ENCODE data around the gene FMN2.

Gene FMN2

GRCh38 chr1:240496356-240496755, 404.7 kb downstream of the FMN2 start:
- DNase-seq (ENCODE audit: low spot score) = no peak

GRCh38 chr1:240496941-240497340, 405.3 kb downstream of the FMN2 start:
- DNase-seq (ENCODE audit: low spot score) = no peak

GRCh38 chr1:240497908-240498307, 406.2 kb downstream of the FMN2 start:
- DNase-seq (ENCODE audit: low spot score) = no peak

- no peak for DNase-seq (ENCODE audit: low spot score)
These were observed 406.7 kb downstream of the FMN2 start for GRCh38 chr1:240498335-240498734.

GRCh38 chr1:240499012-240499411, 407.3 kb downstream of the FMN2 start:
- no peak for DNase-seq (ENCODE audit: low spot score)

GRCh38 chr1:240500647-240501046, 409.0 kb downstream of the FMN2 start:
- peak; percentile 40 for DNase-seq (ENCODE audit: low spot score)

GRCh38 chr1:240501115-240501514, 409.4 kb downstream of the FMN2 start:
- no peak for DNase-seq (ENCODE audit: low spot score)

- DNase-seq (ENCODE audit: low spot score) = no peak
These were observed 411.4 kb downstream of the FMN2 start for GRCh38 chr1:240503036-240503435.

- no peak for DNase-seq (ENCODE audit: low spot score)
These were observed 411.9 kb downstream of the FMN2 start for GRCh38 chr1:240503558-240503957.

GRCh38 chr1:240506176-240506575, 414.5 kb downstream of the FMN2 start:
- no peak for DNase-seq (ENCODE audit: low spot score)

- no peak for DNase-seq (ENCODE audit: low spot score)
These were observed 416.5 kb downstream of the FMN2 start for GRCh38 chr1:240508201-240508600.

- DNase-seq (ENCODE audit: low spot score) = no peak
These were observed 417.3 kb downstream of the FMN2 start for GRCh38 chr1:240508950-240509349.

GRCh38 chr1:240511789-240512188, 420.1 kb downstream of the FMN2 start:
- no peak for DNase-seq (ENCODE audit: low spot score)

GRCh38 chr1:240515505-240515904, 423.8 kb downstream of the FMN2 start:
- DNase-seq (ENCODE audit: low spot score) = no peak

- no peak for DNase-seq (ENCODE audit: low spot score)
These were observed 424.4 kb downstream of the FMN2 start for GRCh38 chr1:240516069-240516468.

GRCh38 chr1:240517891-240518290, 426.2 kb downstream of the FMN2 start:
- no peak for DNase-seq (ENCODE audit: low spot score)

GRCh38 chr1:240522122-240522822, 430.6 kb downstream of the FMN2 start:
- DNase-seq (ENCODE audit: low spot score) = no peak

GRCh38 chr1:240524356-240525069, 432.8 kb downstream of the FMN2 start:
- DNase-seq (ENCODE audit: low spot score) = no peak
